GM23338 (cell line): ENCODE measurements around the gene GPR37L1.

Source experiments
- CREB1 ChIP-seq: fragments of 250-450 bp; sonication (Bioruptor Pico); IDR thresholded peaks from 2 replicates; pipeline ENCODE4 v1.5.0; 2020; ENCODE audit warnings: low read depth, mild to moderate bottlenecking, moderate library complexity
- CTCF ChIP-seq, 2 experiments: fragments of 200-600 bp in 1 of 2; sonication (generic) in 1 of 2; conservative IDR thresholded peaks; 2 replicates each; pipeline versions ENCODE4 v1.5.1 to v1.6.1; 2016 to 2017; ENCODE audit warnings: antibody characterized with exemption in 2 of 2, low read depth in 2 of 2, mild to moderate bottlenecking in 2 of 2, moderate library complexity in 1 of 2
- EZH2 ChIP-seq: fragments of 200-600 bp; sonication (generic); IDR thresholded peaks from one replicate; pipeline ENCODE4 v1.8.0; 2017; ENCODE audit warnings: antibody characterized with exemption, mild to moderate bottlenecking, low read depth; ENCODE audit not compliant: unreplicated experiment
- TF ChIP-seq, protein P1 (sequence below): IDR thresholded peaks from 2 replicates; pipeline ENCODE4 v1.6.1; 2016; ENCODE audit warnings: antibody characterized with exemption

DNA sequence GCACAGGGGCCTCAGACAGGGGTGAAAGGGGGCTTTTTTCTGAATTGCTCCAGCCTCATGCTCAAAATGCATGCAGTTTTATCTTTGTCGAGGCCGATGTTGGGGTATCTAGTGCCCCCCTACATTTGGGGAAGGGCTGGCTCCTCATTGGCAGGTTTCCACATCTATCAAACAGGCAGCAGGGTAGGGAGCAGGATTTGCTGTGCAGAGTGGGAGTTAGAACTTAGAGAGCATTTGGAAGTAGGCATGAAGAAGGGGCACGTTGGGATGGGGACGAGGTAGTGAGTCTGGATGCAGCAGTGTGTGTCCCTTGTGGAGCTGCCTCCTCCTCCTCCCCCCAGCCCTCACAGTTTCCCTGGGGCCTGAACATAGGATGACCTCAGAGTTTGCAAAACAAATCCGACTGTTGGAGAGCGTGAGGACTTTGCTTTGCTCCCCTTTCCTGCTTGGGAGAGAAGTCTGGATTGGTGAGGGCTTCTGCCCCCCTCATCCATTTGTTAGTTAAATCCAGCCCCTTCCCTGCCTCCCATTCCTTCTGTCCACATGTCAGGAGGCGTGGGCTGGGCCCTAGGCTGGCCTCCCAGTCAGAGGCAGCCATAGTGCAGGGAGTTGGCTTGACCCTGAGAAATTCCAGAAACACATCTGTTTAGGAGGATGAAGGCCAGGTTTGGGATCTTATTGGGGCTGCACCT lies 36.9 kb upstream of the GPR37L1 start:
- TF ChIP-seq CTCF (conservative IDR thresholded peaks at IDR 0.05; ENCODE audit: low read depth in 2 of 2) (no peak), EZH2 (no peak), CREB1 (no peak)
- TF ChIP-seq, protein P1, sequence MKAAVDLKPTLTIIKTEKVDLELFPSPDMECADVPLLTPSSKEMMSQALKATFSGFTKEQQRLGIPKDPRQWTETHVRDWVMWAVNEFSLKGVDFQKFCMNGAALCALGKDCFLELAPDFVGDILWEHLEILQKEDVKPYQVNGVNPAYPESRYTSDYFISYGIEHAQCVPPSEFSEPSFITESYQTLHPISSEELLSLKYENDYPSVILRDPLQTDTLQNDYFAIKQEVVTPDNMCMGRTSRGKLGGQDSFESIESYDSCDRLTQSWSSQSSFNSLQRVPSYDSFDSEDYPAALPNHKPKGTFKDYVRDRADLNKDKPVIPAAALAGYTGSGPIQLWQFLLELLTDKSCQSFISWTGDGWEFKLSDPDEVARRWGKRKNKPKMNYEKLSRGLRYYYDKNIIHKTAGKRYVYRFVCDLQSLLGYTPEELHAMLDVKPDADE = no peak
